Lung (tissue), 12 donors: ENCODE measurements around the gene CAMK1G. TPM values are rescaled to one million over a fixed set of nuclear protein-coding genes. Genes with fewer than 3 reads are reported as not detected.
A peak's percentile ranks its signal among the peaks of the same experiment; 100 is the strongest.

Experiments
- ATAC-seq: fragments of 200-7000 bp; cut with Tn5 transposase; one replicate; pipeline ENCODE4 v1.9.1; 2020; ENCODE audit warnings: moderate number of reproducible peaks; ENCODE audit not compliant: insufficient read depth, low FRiP score
- DNase-seq, 3 donors: peaks; one replicate each; pipeline ENCODE4 v3.0.0-alpha.2; 2013 to 2017
- H3K27ac ChIP-seq, 2 donors: one replicate each; pipeline ENCODE4 v1.5.1; 2013; ENCODE audit warnings: mild to moderate bottlenecking in 2 of 2, moderate library complexity in 2 of 2, control low read depth in 1 of 2, inconsistent platforms in 1 of 2, low read depth in 1 of 2, low read length in 1 of 2
- H3K27me3 ChIP-seq, 3 donors: one replicate each; pipeline ENCODE4 v1.5.1; 2013; ENCODE audit warnings: low read length in 2 of 3; ENCODE audit not compliant: control insufficient read depth in 3 of 3, insufficient read depth in 3 of 3
- H3K36me3 ChIP-seq, 4 donors: one replicate each; pipeline ENCODE4 v1.5.1; 2013; ENCODE audit warnings: low read length in 4 of 4, mild to moderate bottlenecking in 1 of 4, moderate library complexity in 1 of 4; ENCODE audit not compliant: control insufficient read depth in 4 of 4, insufficient read depth in 4 of 4
- H3K4me1 ChIP-seq, 5 donors: one replicate each; pipeline ENCODE4 v1.5.1; 2013; ENCODE audit warnings: low read length in 5 of 5, mild to moderate bottlenecking in 2 of 5, moderate library complexity in 1 of 5; ENCODE audit not compliant: control insufficient read depth in 5 of 5, insufficient read depth in 5 of 5
- H3K4me3 ChIP-seq: one replicate; pipeline ENCODE4 v1.5.1; 2013; ENCODE audit warnings: mild to moderate bottlenecking, control low read depth, moderate library complexity
- H3K9ac ChIP-seq, 2 donors: one replicate each; pipeline ENCODE4 v1.5.1; 2013; ENCODE audit warnings: low read length in 2 of 2, control low read depth in 1 of 2; ENCODE audit not compliant: insufficient read depth in 1 of 2
- H3K9me3 ChIP-seq, 4 donors: one replicate each; pipeline ENCODE4 v1.5.1; 2013; ENCODE audit warnings: low read length in 3 of 4, mild to moderate bottlenecking in 1 of 4, moderate library complexity in 1 of 4; ENCODE audit not compliant: control insufficient read depth in 4 of 4, insufficient read depth in 3 of 4
- WGBS, 2 donors: extraction: QIAGEN DNeasy Blood & Tissue Kit; methylation state at CpG; one replicate each; pipeline ENCODE4 v1.1.7; 2013; 5-methylcytosine and 5-hydroxymethylcytosine counted together
- polyA plus RNA-seq, 2 donors: library from polyadenylated mRNA; stranded (reverse); fragments of 200-250 nt; gene quantifications; one replicate each; pipeline ENCODE4 v1.2.1, GENCODE V29; 2013
- total RNA-seq, 2 donors: library from RNA; depleted of rRNA in 1 of 2; stranded (reverse); fragments of >200 nt in 1 of 2; gene quantifications; one replicate each; pipeline ENCODE4 v1.2.1, GENCODE V29; 2014 to 2021
- TF ChIP-seq, protein P1 (sequence below): IDR thresholded peaks from 2 replicates; pipeline ENCODE4 v1.5.1; 2012; ENCODE audit warnings: mild to moderate bottlenecking; ENCODE audit errors: control extremely low read depth, extremely low read depth
- donor health status: control.
- donor health status: control.
- donor health status: Bipolar disorder and iron deficiency.
- donor health status: healthy.
- donor health status: DM: yes; HTN: yes; CAD: no.

CAMK1G gene
- total and polyA plus RNA-seq, 4 donors = 0.14 to 2.4 (median 0.80) TPM; not detected in 1

DNA sequence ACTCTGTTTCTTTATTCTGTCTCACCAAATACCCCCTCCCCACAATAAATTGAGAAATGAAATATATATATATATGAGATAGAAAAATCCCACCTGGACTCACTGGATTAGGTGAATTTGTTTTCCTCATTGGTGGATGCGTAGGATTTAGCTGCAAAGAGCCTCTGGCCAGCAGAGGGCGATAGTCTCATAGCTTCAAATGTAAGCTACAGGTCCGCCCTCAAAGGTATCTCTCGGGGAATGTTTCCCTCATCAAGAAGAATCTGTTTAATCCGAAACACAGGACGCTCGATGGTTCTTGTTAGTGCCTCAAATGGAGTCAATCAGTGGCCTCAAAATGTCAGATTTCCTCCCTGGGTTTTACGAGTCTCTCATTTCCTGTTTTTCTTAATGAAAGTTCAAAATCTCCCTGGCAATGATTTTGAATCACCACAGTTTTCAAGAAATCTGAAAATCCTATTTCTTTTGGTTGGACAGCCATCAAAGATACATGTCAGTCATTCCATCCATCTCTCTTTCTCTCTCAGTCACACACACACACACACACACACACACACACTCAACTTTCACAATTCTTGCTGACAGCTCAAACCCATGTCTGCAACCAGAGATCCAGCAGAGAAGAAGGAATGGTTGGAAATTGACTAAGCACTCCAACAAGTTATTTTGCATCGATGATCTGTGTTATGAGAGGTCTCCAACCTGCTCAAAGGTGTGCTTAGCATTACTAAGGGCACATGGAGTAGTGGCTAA, 13.9 kb upstream of the CAMK1G start:
- WGBS, 2 donors = 9 to 12% methylated on average over 9 of the region's 9 CpGs
- DNase-seq (peak; percentile 69 to 82 (median 73)), ATAC-seq (no peak)
- Histone ChIP-seq H3K4me1 (peaks cover 0 to 4% (median 0%) of the 10 kb centered on the region in 5 donors), H3K9me3 (no peaks in the 10 kb centered on the region), H3K27me3 (peaks cover 0 to 3% (median 2%) of the 10 kb centered on the region in 3 donors), H3K4me3 (no peak overlapping the region), H3K9ac (no peak overlapping the region), H3K27ac (no peak overlapping the region), H3K36me3 (no peaks in the 10 kb centered on the region)
- TF ChIP-seq, protein P1, sequence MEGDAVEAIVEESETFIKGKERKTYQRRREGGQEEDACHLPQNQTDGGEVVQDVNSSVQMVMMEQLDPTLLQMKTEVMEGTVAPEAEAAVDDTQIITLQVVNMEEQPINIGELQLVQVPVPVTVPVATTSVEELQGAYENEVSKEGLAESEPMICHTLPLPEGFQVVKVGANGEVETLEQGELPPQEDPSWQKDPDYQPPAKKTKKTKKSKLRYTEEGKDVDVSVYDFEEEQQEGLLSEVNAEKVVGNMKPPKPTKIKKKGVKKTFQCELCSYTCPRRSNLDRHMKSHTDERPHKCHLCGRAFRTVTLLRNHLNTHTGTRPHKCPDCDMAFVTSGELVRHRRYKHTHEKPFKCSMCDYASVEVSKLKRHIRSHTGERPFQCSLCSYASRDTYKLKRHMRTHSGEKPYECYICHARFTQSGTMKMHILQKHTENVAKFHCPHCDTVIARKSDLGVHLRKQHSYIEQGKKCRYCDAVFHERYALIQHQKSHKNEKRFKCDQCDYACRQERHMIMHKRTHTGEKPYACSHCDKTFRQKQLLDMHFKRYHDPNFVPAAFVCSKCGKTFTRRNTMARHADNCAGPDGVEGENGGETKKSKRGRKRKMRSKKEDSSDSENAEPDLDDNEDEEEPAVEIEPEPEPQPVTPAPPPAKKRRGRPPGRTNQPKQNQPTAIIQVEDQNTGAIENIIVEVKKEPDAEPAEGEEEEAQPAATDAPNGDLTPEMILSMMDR = peak; percentile 62

DNA sequence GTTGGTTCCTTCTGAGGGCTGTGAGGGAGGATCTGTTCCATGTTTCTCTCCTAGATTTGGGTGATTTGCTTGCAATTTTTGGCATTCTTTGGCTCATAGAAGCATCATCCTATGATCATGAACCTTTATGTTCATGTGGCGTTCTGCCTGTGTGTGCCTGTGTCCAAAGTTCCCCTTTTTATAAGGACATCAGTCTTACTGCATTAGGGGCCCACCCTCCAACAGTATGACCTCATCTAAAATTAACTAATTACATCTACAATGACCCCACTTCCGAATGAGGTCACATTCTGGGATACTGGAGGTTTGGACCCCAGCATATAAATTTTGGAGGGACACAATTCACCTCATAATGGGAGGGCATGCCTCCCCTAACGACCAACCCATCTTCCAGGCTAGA, 12.8 kb upstream of the CAMK1G start:
- H3K4me1 ChIP-seq = no peaks in the 10 kb centered on the region
- WGBS, 2 donors = 65 to 68% methylated on average over 3 of the region's 3 CpGs
- no peak for ATAC-seq
- no peak for DNase-seq
- H3K9me3 ChIP-seq = no peaks in the 10 kb centered on the region
- H3K27me3 ChIP-seq = peaks cover 0 to 3% (median 0%) of the 10 kb centered on the region in 3 donors
- TF ChIP-seq, protein P1 = no peak
- H3K36me3 ChIP-seq = no peaks in the 10 kb centered on the region
- H3K4me3 ChIP-seq = no peak overlapping the region
- H3K27ac ChIP-seq = no peak overlapping the region
- no peak overlapping the region for H3K9ac ChIP-seq

DNA sequence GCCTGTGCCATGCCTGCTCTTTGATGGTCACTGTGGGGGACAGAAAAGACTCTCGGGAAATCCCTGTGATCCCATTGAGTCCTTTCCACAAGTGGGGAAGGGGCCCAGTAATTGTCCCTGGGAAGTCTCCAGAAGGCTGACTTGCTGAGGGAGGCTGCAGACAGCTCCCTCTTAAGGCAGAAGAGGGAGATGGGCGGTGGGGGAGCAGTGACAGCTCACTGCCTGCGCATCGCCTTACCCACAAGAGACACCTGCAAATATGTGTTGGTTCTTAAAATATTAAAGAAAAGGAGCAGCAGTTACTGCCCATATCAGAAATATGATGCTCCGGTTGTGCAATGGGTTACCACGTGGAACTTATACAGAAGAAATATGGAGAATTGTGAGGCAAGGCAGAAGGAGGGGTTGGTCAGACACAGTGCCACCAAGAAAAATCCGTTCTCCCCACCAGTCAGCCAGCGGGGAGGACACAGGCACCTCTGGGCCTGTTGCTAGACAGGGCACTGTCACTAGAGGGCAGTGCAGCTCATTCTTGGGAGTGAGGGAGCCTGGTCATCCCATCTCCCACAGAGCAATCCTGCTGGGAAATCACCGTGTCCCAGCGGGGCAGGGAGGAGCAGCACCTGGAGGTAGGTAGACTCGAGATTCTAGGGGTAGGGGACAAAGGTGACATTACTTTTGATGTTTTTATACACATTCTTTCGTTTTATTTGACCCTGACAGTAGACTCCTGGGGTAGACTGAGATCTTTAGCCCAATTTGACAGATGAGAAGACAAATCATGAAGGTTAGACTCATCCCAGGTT, 6.9 kb upstream of the CAMK1G start:
- H3K36me3 ChIP-seq = no peaks in the 10 kb centered on the region
- DNase-seq = peak; percentile 76 to 81 (median 77)
- peak; percentile 66 for ATAC-seq
- no peaks in the 10 kb centered on the region for H3K27me3 ChIP-seq
- no peaks in the 10 kb centered on the region for H3K4me1 ChIP-seq
- 20 to 27% methylated on average over 12 of the region's 12 CpGs for WGBS, 2 donors
- H3K27ac ChIP-seq = no peak overlapping the region
- no peaks in the 10 kb centered on the region for H3K9me3 ChIP-seq
- H3K4me3 ChIP-seq = no peak overlapping the region
- TF ChIP-seq, protein P1 = peak; percentile 75
- no peak overlapping the region for H3K9ac ChIP-seq
